Measurements from ENCODE around the gene NKTR.

DNA sequence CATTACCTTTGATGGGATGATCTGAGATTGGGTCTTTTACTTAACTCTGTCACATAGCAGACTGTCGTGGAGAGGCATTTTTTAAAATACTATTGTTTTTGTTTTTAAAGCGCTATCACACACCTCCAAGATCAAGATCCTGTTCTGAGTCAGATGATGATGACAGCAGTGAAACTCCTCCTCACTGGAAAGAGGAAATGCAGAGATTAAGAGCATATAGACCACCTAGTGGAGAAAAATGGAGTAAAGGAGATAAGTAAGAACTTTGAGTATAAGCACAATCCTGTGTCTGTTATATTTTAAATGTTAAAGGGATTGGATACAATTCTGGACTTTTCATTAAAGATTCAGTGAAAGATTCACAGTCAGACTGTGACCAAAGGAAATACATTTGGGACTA lies 34.6 kb downstream of the NKTR start:
- TF ChIP-seq, protein P1, sequence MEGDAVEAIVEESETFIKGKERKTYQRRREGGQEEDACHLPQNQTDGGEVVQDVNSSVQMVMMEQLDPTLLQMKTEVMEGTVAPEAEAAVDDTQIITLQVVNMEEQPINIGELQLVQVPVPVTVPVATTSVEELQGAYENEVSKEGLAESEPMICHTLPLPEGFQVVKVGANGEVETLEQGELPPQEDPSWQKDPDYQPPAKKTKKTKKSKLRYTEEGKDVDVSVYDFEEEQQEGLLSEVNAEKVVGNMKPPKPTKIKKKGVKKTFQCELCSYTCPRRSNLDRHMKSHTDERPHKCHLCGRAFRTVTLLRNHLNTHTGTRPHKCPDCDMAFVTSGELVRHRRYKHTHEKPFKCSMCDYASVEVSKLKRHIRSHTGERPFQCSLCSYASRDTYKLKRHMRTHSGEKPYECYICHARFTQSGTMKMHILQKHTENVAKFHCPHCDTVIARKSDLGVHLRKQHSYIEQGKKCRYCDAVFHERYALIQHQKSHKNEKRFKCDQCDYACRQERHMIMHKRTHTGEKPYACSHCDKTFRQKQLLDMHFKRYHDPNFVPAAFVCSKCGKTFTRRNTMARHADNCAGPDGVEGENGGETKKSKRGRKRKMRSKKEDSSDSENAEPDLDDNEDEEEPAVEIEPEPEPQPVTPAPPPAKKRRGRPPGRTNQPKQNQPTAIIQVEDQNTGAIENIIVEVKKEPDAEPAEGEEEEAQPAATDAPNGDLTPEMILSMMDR (IDR thresholded peaks at IDR 0.05; ENCODE audit: insufficient read depth, low read length) = peak; percentile 9
- TF ChIP-seq POLR2AphosphoS5 (IDR thresholded peaks at IDR 0.05; ENCODE audit: low read depth) (no peak), GABPA (IDR thresholded peaks at IDR 0.05; ENCODE audit: low read depth) (no peak)
- TF ChIP-seq, protein P2, sequence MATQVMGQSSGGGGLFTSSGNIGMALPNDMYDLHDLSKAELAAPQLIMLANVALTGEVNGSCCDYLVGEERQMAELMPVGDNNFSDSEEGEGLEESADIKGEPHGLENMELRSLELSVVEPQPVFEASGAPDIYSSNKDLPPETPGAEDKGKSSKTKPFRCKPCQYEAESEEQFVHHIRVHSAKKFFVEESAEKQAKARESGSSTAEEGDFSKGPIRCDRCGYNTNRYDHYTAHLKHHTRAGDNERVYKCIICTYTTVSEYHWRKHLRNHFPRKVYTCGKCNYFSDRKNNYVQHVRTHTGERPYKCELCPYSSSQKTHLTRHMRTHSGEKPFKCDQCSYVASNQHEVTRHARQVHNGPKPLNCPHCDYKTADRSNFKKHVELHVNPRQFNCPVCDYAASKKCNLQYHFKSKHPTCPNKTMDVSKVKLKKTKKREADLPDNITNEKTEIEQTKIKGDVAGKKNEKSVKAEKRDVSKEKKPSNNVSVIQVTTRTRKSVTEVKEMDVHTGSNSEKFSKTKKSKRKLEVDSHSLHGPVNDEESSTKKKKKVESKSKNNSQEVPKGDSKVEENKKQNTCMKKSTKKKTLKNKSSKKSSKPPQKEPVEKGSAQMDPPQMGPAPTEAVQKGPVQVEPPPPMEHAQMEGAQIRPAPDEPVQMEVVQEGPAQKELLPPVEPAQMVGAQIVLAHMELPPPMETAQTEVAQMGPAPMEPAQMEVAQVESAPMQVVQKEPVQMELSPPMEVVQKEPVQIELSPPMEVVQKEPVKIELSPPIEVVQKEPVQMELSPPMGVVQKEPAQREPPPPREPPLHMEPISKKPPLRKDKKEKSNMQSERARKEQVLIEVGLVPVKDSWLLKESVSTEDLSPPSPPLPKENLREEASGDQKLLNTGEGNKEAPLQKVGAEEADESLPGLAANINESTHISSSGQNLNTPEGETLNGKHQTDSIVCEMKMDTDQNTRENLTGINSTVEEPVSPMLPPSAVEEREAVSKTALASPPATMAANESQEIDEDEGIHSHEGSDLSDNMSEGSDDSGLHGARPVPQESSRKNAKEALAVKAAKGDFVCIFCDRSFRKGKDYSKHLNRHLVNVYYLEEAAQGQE (IDR thresholded peaks at IDR 0.05; ENCODE audit: insufficient replicate concordance, low read depth) = no peak
